HFFc6 (cell line): ENCODE data around the gene TMEM141. TPM values are rescaled to one million over a fixed set of nuclear protein-coding genes. Genes with fewer than 3 reads are reported as not detected.

Experiments
- DNase-seq: peaks from one replicate; pipeline ENCODE4 v3.0.0-alpha.2; 2018
- H3K27ac Mint-ChIP-seq: 2 replicates; pipeline ENCODE4 v1.8.0; 2020; ENCODE audit warnings: mild to moderate bottlenecking, mixed read lengths
- H3K27me3 Mint-ChIP-seq: 2 replicates; pipeline ENCODE4 v1.8.0; 2021; ENCODE audit warnings: mild to moderate bottlenecking, moderate library complexity, mixed read lengths; ENCODE audit not compliant: insufficient read depth
- H3K36me3 Mint-ChIP-seq: 2 replicates; pipeline ENCODE4 v1.8.0; 2021; ENCODE audit warnings: low read depth, mixed read lengths
- H3K4me1 Mint-ChIP-seq: 2 replicates; pipeline ENCODE4 v1.8.0; 2020; ENCODE audit warnings: low read depth, mixed read lengths
- H3K4me3 Mint-ChIP-seq: 2 replicates; pipeline ENCODE4 v1.8.0; 2020; ENCODE audit warnings: mild to moderate bottlenecking, moderate library complexity, mixed read lengths
- H3K9me3 Mint-ChIP-seq: 2 replicates; pipeline ENCODE4 v1.8.0; 2020; ENCODE audit warnings: mild to moderate bottlenecking, mixed read lengths
- CTCF ChIP-seq: fragments of 200-600 bp; sonication (generic); IDR thresholded peaks from 2 replicates; pipeline ENCODE4 v1.5.0; 2021; ENCODE audit warnings: antibody characterized with exemption, mild to moderate bottlenecking
- total RNA-seq, 6 experiments: library from RNA; stranded (reverse); fragmentation: NEBNext Ultra II Directional; extraction: Animal tissue kit (Norgen Biotek cat#: 25700); gene quantifications; 2 replicates in 1 of 6; 3 replicates in 5 of 6; pipeline ENCODE4 v1.2.3, GENCODE V29; 2021

The TMEM141 gene
- total RNA-seq, 6 experiments from 2014 or later = 46.1 to 62.2 (median 52.6) TPM

- H3K27ac Mint-ChIP-seq = no peak within 1 kb of the TSS
- H3K27me3 Mint-ChIP-seq = peaks cover 13% of the 10 kb centered on the region; the same call in 1 of the 2 replicates
- no peak within 1 kb of the TSS for H3K4me3 Mint-ChIP-seq
- no peaks in the 10 kb centered on the region for H3K36me3 Mint-ChIP-seq
- DNase-seq = no peak
- TF ChIP-seq CTCF = no peak
- H3K4me1 Mint-ChIP-seq = no peaks in the 10 kb centered on the region; the same call in 1 of the 2 replicates
- H3K9me3 Mint-ChIP-seq = peaks cover 12% of the 10 kb centered on the region
Observed at GRCh38 chr9:136748201-136748600, 42.9 kb upstream of the TMEM141 start, which contains the start of gene LCN6. Gene LCN6 (minus strand): TSS chr9:136748525. CDS start chr9:136748483, 42 bp downstream.

GRCh38 chr9:136748666-136749611 lies 42.2 kb upstream of the TMEM141 start:
- no peak for DNase-seq
- Mint-ChIP-seq H3K36me3 (no peaks in the 10 kb centered on the region), H3K27ac (no peak overlapping the region), H3K9me3 (peaks cover 12% of the 10 kb centered on the region), H3K4me1 (no peaks in the 10 kb centered on the region; the same call in 1 of the 2 replicates), H3K4me3 (no peak overlapping the region), H3K27me3 (peaks cover 13% of the 10 kb centered on the region; the same call in 1 of the 2 replicates)
- no peak for TF ChIP-seq CTCF

- Mint-ChIP-seq H3K27ac (no peak overlapping the region), H3K36me3 (peaks cover 3% of the 10 kb centered on the region), H3K4me1 (no peaks in the 10 kb centered on the region; the same call in 1 of the 2 replicates), H3K27me3 (peaks cover 13% of the 10 kb centered on the region; the same call in 1 of the 2 replicates), H3K9me3 (peaks cover 15% of the 10 kb centered on the region), H3K4me3 (no peak overlapping the region)
- DNase-seq = no peak
- no peak for TF ChIP-seq CTCF
Observed at GRCh38 chr9:136750526-136750925, 40.6 kb upstream of the TMEM141 start.

GRCh38 chr9:136751244-136751643 lies 39.9 kb upstream of the TMEM141 start:
- Mint-ChIP-seq H3K27me3 (peaks cover 13% of the 10 kb centered on the region; the same call in 1 of the 2 replicates), H3K9me3 (peaks cover 22% of the 10 kb centered on the region), H3K4me3 (no peak overlapping the region), H3K4me1 (no peaks in the 10 kb centered on the region; the same call in 1 of the 2 replicates), H3K36me3 (peaks cover 10% of the 10 kb centered on the region), H3K27ac (no peak overlapping the region)
- no peak for DNase-seq
- no peak for TF ChIP-seq CTCF

- Mint-ChIP-seq H3K27me3 (peaks cover 13% of the 10 kb centered on the region; the same call in 1 of the 2 replicates), H3K27ac (no peak overlapping the region), H3K9me3 (peaks cover 28% of the 10 kb centered on the region), H3K4me3 (no peak overlapping the region), H3K36me3 (peaks cover 11% of the 10 kb centered on the region), H3K4me1 (no peaks in the 10 kb centered on the region; the same call in 1 of the 2 replicates)
- no peak for DNase-seq
- TF ChIP-seq CTCF = no peak
Observed at GRCh38 chr9:136751814-136752213, 39.3 kb upstream of the TMEM141 start.
